ENCODE results near the gene SVEP1. TPM values are rescaled to one million over a fixed set of nuclear protein-coding genes. Genes with fewer than 3 reads are reported as not detected.

Gene SVEP1
- total and polyA plus RNA-seq, 2 of the 13 experiments (the other 11 are each of a cell fraction or from before 2014, with no cell fraction given) = not detected

DNA sequence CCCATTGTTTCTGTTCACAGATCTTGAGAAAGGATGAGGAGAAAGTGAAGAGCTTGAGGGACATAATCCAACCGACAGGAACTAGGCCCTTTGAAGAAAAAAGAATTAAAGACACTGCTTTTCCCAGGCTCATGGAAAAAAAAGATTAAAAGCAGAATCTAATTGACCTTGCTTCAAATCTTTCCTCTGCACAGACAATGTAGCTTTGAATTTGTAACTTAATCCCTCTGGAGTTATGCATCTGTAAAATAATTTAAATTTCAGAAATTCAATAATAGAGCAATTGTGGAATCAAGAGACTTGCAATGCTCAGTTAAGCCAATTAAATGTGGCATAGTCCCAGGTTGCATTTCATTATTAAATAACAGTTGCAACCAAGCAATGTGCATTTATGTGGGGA is 64.6 kb downstream of the SVEP1 start:
- in situ Hi-C loops (cut with HindIII; ENCODE audit: extremely low pct_ligation_motif_present, low pct_unique_long_range_greater_than_20kb) = no loop called here

More for the DNA sequence above, 64.6 kb downstream of the SVEP1 start:
- H4K20me1 ChIP-seq (ENCODE audit: insufficient read depth, low read length) = no peaks in the 10 kb centered on the region
- no peak overlapping the region for H2AFZ ChIP-seq (ENCODE audit: low read length)
- peaks cover 0 to 16% of the 10 kb centered on the region in 2 experiments; a peak in 2 of 5 replicates for H3K27me3 ChIP-seq (ENCODE audit: control insufficient read depth in 1 of 2, insufficient read depth in 2 of 2, low read length in 2 of 2)
- H3K4me3 ChIP-seq (replicated peaks in 1 of 3; ENCODE audit: insufficient read depth in 1 of 3, low read depth in 2 of 3, low read length in 3 of 3) = no peak overlapping the region
- H3K36me3 ChIP-seq (replicated peaks in 1 of 2; ENCODE audit: control insufficient read depth in 1 of 2, insufficient read depth in 2 of 2, low read length in 2 of 2) = no peaks in the 10 kb centered on the region
- WGBS (ENCODE audit: low lambda C conversion rate) = 0% methylated on average over 1 of the region's 1 CpG
- H3K9ac ChIP-seq (ENCODE audit: insufficient read depth, low read depth, low read length) = no peak overlapping the region
- TF ChIP-seq TOE1 (CRISPR knock-in tag; IDR thresholded peaks at IDR 0.05) = no peak
- TF ChIP-seq ZSCAN9 (CRISPR knock-in tag; IDR thresholded peaks at IDR 0.05; ENCODE audit: borderline replicate concordance) = no peak
- TF ChIP-seq, protein P1, sequence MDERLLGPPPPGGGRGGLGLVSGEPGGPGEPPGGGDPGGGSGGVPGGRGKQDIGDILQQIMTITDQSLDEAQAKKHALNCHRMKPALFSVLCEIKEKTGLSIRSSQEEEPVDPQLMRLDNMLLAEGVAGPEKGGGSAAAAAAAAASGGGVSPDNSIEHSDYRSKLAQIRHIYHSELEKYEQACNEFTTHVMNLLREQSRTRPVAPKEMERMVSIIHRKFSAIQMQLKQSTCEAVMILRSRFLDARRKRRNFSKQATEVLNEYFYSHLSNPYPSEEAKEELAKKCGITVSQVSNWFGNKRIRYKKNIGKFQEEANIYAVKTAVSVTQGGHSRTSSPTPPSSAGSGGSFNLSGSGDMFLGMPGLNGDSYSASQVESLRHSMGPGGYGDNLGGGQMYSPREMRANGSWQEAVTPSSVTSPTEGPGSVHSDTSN (CRISPR knock-in tag; IDR thresholded peaks at IDR 0.05) = no peak
- no peak for TF ChIP-seq ZSCAN20 (CRISPR knock-in tag; IDR thresholded peaks at IDR 0.05; ENCODE audit: borderline replicate concordance)
- TF ChIP-seq ZNF788 (CRISPR knock-in tag; IDR thresholded peaks at IDR 0.05; ENCODE audit: borderline replicate concordance) = no peak
- no peak for TF ChIP-seq CEBPG (CRISPR knock-in tag; IDR thresholded peaks at IDR 0.05)
- TF ChIP-seq, protein P2, sequence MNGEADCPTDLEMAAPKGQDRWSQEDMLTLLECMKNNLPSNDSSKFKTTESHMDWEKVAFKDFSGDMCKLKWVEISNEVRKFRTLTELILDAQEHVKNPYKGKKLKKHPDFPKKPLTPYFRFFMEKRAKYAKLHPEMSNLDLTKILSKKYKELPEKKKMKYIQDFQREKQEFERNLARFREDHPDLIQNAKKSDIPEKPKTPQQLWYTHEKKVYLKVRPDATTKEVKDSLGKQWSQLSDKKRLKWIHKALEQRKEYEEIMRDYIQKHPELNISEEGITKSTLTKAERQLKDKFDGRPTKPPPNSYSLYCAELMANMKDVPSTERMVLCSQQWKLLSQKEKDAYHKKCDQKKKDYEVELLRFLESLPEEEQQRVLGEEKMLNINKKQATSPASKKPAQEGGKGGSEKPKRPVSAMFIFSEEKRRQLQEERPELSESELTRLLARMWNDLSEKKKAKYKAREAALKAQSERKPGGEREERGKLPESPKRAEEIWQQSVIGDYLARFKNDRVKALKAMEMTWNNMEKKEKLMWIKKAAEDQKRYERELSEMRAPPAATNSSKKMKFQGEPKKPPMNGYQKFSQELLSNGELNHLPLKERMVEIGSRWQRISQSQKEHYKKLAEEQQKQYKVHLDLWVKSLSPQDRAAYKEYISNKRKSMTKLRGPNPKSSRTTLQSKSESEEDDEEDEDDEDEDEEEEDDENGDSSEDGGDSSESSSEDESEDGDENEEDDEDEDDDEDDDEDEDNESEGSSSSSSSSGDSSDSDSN (CRISPR knock-in tag; IDR thresholded peaks at IDR 0.05) = no peak
- no peak for TF ChIP-seq MED1 (CRISPR knock-in tag; IDR thresholded peaks at IDR 0.05)
- TF ChIP-seq ZNF326 (CRISPR knock-in tag; IDR thresholded peaks at IDR 0.05; ENCODE audit: borderline replicate concordance) = no peak
- no peak for TF ChIP-seq HNRNPK (IDR thresholded peaks at IDR 0.05; ENCODE audit: low read depth, low read length, poor library complexity, severe bottlenecking)
- TF ChIP-seq BORCS8-MEF2B (CRISPR knock-in tag; IDR thresholded peaks at IDR 0.05) = no peak
- no peak for TF ChIP-seq ZNF678 (CRISPR knock-in tag; IDR thresholded peaks at IDR 0.05)
- TF ChIP-seq, protein P3, sequence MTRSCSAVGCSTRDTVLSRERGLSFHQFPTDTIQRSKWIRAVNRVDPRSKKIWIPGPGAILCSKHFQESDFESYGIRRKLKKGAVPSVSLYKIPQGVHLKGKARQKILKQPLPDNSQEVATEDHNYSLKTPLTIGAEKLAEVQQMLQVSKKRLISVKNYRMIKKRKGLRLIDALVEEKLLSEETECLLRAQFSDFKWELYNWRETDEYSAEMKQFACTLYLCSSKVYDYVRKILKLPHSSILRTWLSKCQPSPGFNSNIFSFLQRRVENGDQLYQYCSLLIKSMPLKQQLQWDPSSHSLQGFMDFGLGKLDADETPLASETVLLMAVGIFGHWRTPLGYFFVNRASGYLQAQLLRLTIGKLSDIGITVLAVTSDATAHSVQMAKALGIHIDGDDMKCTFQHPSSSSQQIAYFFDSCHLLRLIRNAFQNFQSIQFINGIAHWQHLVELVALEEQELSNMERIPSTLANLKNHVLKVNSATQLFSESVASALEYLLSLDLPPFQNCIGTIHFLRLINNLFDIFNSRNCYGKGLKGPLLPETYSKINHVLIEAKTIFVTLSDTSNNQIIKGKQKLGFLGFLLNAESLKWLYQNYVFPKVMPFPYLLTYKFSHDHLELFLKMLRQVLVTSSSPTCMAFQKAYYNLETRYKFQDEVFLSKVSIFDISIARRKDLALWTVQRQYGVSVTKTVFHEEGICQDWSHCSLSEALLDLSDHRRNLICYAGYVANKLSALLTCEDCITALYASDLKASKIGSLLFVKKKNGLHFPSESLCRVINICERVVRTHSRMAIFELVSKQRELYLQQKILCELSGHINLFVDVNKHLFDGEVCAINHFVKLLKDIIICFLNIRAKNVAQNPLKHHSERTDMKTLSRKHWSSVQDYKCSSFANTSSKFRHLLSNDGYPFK (CRISPR knock-in tag; IDR thresholded peaks at IDR 0.05; ENCODE audit: borderline replicate concordance) = no peak
- TF ChIP-seq FOXC1 (CRISPR knock-in tag; IDR thresholded peaks at IDR 0.05; ENCODE audit: borderline replicate concordance) = no peak
- no peak for TF ChIP-seq ZNF446 (CRISPR knock-in tag; IDR thresholded peaks at IDR 0.05)
- TF ChIP-seq, protein P4, sequence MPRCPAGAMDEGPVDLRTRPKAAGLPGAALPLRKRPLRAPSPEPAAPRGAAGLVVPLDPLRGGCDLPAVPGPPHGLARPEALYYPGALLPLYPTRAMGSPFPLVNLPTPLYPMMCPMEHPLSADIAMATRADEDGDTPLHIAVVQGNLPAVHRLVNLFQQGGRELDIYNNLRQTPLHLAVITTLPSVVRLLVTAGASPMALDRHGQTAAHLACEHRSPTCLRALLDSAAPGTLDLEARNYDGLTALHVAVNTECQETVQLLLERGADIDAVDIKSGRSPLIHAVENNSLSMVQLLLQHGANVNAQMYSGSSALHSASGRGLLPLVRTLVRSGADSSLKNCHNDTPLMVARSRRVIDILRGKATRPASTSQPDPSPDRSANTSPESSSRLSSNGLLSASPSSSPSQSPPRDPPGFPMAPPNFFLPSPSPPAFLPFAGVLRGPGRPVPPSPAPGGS (CRISPR knock-in tag; IDR thresholded peaks at IDR 0.05) = no peak
- no peak for TF ChIP-seq RBAK (CRISPR knock-in tag; IDR thresholded peaks at IDR 0.05)
- BruUV-seq (replicated peaks) = no TSS peak
- H3K4me2 ChIP-seq (ENCODE audit: low read depth, low read length) = no peak overlapping the region
- H3K9me3 ChIP-seq (ENCODE audit: low read length) = no peaks in the 10 kb centered on the region
- H3K79me2 ChIP-seq (ENCODE audit: insufficient read depth, low read length) = no peaks in the 10 kb centered on the region
- no peak overlapping the region for H3K27ac ChIP-seq (ENCODE audit: extremely low read length, insufficient read depth, low read length)
- ChIA-PET CTCF (ENCODE audit: low intra/inter-chr PET ratio, low total read pairs) (no interaction called here), POLR2A (no interaction called here)
- intact Hi-C loops (cut with micrococcal nuclease; ENCODE audit: unreplicated experiment) = no loop called here
- DNase-seq (ENCODE audit: low spot score) (no peak), ATAC-seq (no peak), FAIRE-seq (no peak)
- H3K4me1 ChIP-seq (ENCODE audit: insufficient read depth, low read length) = no peaks in the 10 kb centered on the region

Measured in HepG2 (cell line).